ENCODE results near the gene KAT8.

GRCh38 chr16:31114468-31114867 is 3.0 kb upstream of the KAT8 start:
- TF ChIP-seq TAF1 (IDR thresholded peaks at IDR 0.05; ENCODE audit: low read depth, low read length) (no peak), SPI1 (IDR thresholded peaks at IDR 0.05; ENCODE audit: low read depth, low read length) (no peak), POLR2A (IDR thresholded peaks at IDR 0.05; ENCODE audit: low read depth, low read length) (no peak), POLR2AphosphoS5 (IDR thresholded peaks at IDR 0.05; ENCODE audit: low read depth, low read length) (no peak), PAX5 (IDR thresholded peaks at IDR 0.05; ENCODE audit: insufficient read depth, low read length, severe bottlenecking) (no peak)

Measured in GM12891 (cell line).